Adipose tissue (tissue), 3 donors: ENCODE data around the gene KCNMB1. TPM values are rescaled to one million over a fixed set of nuclear protein-coding genes. Genes with fewer than 3 reads are reported as not detected.

Experiments used
- H3K27ac ChIP-seq: one replicate; pipeline ENCODE4 v1.5.1; 2013; ENCODE audit warnings: low read depth, low read length
- WGBS, 3 donors: extraction: QIAGEN DNeasy Blood & Tissue Kit; methylation state at CpG; one replicate each; pipeline ENCODE4 v1.1.7; 2013; 5-methylcytosine and 5-hydroxymethylcytosine counted together
- polyA plus RNA-seq, 3 donors: library from polyadenylated mRNA; stranded (reverse); fragments of 200-250 nt; gene quantifications; one replicate each; pipeline ENCODE4 v1.2.3, GENCODE V29; 2013
- donor health status: healthy with polysubstance abuse.
- donor health status: Bipolar disorder and iron deficiency.
- donor health status: healthy.

Gene KCNMB1
- polyA plus RNA-seq = 1 to 10 TPM in 1 of 3 donors, under 1 TPM in 2; 0.21 to 1.2 (median 0.79) TPM

- no peak within 1 kb of the TSS for H3K27ac ChIP-seq
- 28 to 36% (median 35%) methylated on average over 15 of the region's 15 CpGs for WGBS, 3 donors
Measured at GRCh38 chr5:170388818-170389549, at the start of gene KCNMB1. KCNMB1 (minus strand) TSS chr5:170389367; CDS start chr5:170385447, 3,920 bp downstream.

- no peak overlapping the region for H3K27ac ChIP-seq
- 78 to 89% (median 88%) methylated on average over 8 of the region's 8 CpGs for WGBS, 3 donors
Measured at GRCh38 chr5:170438581-170438980, 49.4 kb upstream of the KCNMB1 start.

- 82 to 84% (median 83%) methylated on average over 12 of the region's 12 CpGs for WGBS, 3 donors
- H3K27ac ChIP-seq = no peak overlapping the region
Measured at GRCh38 chr5:170437621-170438375, 48.6 kb upstream of the KCNMB1 start.

- WGBS, 3 donors = 76 to 88% (median 86%) methylated on average over 10 of the region's 10 CpGs
- H3K27ac ChIP-seq = no peak overlapping the region
Measured at GRCh38 chr5:170436335-170436734, 47.2 kb upstream of the KCNMB1 start.

- no peak overlapping the region for H3K27ac ChIP-seq
- WGBS, 3 donors = 33 to 42% (median 38%) methylated on average over 16 of the region's 16 CpGs
Measured at GRCh38 chr5:170434966-170435605, 45.9 kb upstream of the KCNMB1 start.

GRCh38 chr5:170432669-170433068 lies 43.5 kb upstream of the KCNMB1 start:
- H3K27ac ChIP-seq = no peak overlapping the region
- 91 to 97% (median 94%) methylated on average over 3 of the region's 3 CpGs for WGBS, 3 donors

GRCh38 chr5:170431571-170431970 lies 42.4 kb upstream of the KCNMB1 start:
- WGBS, 3 donors = 75 to 92% (median 86%) methylated on average over 4 of the region's 4 CpGs
- H3K27ac ChIP-seq = no peak overlapping the region

GRCh38 chr5:170430866-170431437 lies 41.8 kb upstream of the KCNMB1 start:
- 85 to 90% (median 88%) methylated on average over 10 of the region's 10 CpGs for WGBS, 3 donors
- no peak overlapping the region for H3K27ac ChIP-seq

GRCh38 chr5:170430256-170430655 lies 41.1 kb upstream of the KCNMB1 start:
- 69 to 75% (median 74%) methylated on average over 4 of the region's 4 CpGs for WGBS, 3 donors
- no peak overlapping the region for H3K27ac ChIP-seq

GRCh38 chr5:170429014-170429413 lies 39.8 kb upstream of the KCNMB1 start:
- WGBS, 3 donors = 64 to 75% (median 74%) methylated on average over 7 of the region's 7 CpGs
- H3K27ac ChIP-seq = no peak overlapping the region

- H3K27ac ChIP-seq = no peak overlapping the region
- 28 to 37% (median 30%) methylated on average over 4 of the region's 4 CpGs for WGBS, 3 donors
Measured at GRCh38 chr5:170427672-170428236, 38.6 kb upstream of the KCNMB1 start.

- H3K27ac ChIP-seq = no peak overlapping the region
- 78 to 86% (median 83%) methylated on average over 6 of the region's 6 CpGs for WGBS, 3 donors
Measured at GRCh38 chr5:170426786-170427185, 37.6 kb upstream of the KCNMB1 start.

- 86 to 92% (median 87%) methylated on average over 3 of the region's 3 CpGs for WGBS, 3 donors
- no peak overlapping the region for H3K27ac ChIP-seq
Measured at GRCh38 chr5:170426149-170426767, 37.1 kb upstream of the KCNMB1 start.

- no peak overlapping the region for H3K27ac ChIP-seq
- WGBS, 3 donors = 79 to 83% (median 79%) methylated on average over 6 of the region's 6 CpGs
Measured at GRCh38 chr5:170425731-170426130, 36.6 kb upstream of the KCNMB1 start.

GRCh38 chr5:170424629-170425028 lies 35.5 kb upstream of the KCNMB1 start:
- H3K27ac ChIP-seq = no peak overlapping the region
- 67 to 96% (median 94%) methylated on average over 4 of the region's 4 CpGs for WGBS, 3 donors

GRCh38 chr5:170423692-170424091 lies 34.5 kb upstream of the KCNMB1 start:
- H3K27ac ChIP-seq = no peak overlapping the region
- WGBS, 3 donors = 65 to 91% (median 85%) methylated on average over 7 of the region's 7 CpGs

- no peak overlapping the region for H3K27ac ChIP-seq
- 35 to 51% (median 50%) methylated on average over 2 of the region's 2 CpGs for WGBS, 3 donors
Measured at GRCh38 chr5:170421826-170422225, 32.7 kb upstream of the KCNMB1 start.

GRCh38 chr5:170420806-170421412 lies 31.7 kb upstream of the KCNMB1 start:
- WGBS, 3 donors = 18 to 26% (median 21%) methylated on average over 9 of the region's 9 CpGs
- H3K27ac ChIP-seq = no peak overlapping the region
